MCF 10A (cell line): Measurements from ENCODE around the gene ADGRD1. TPM values are rescaled to one million over a fixed set of nuclear protein-coding genes. Genes with fewer than 3 reads are reported as not detected.

Source experiments
- BruUV-seq: library from RNA; stranded (reverse); fragments of 400-500 nt; replicated peaks from 2 replicates; lab custom pipeline; 2021; lab: Mats Ljungman, UMichigan
- CTCF ChIA-PET: fragments of 300-600 bp; sonication (Branson Sonifier 250); formaldehyde crosslinking; extraction: SDS; loops from one replicate; lab custom pipeline; 2021; ENCODE audit warnings: antibody characterized with exemption, inconsistent platforms; lab: Yijun Ruan, JAX
- POLR2A ChIA-PET: fragments of 300-600, 350-650 bp; sonication (Branson Sonifier 250); formaldehyde crosslinking; extraction: SDS; loops from one replicate; lab custom pipeline; 2020; ENCODE audit warnings: antibody characterized with exemption, inconsistent platforms; lab: Yijun Ruan, JAX
- DNase-seq: peaks from one replicate; pipeline ENCODE4 v3.0.0-alpha.2; 2018; ENCODE audit not compliant: unreplicated experiment
- H3K27ac Mint-ChIP-seq: one replicate; pipeline ENCODE4 v1.8.0; 2022; ENCODE audit warnings: mild to moderate bottlenecking, low read depth, mixed read lengths; ENCODE audit not compliant: unreplicated experiment
- H3K27me3 Mint-ChIP-seq: one replicate; pipeline ENCODE4 v1.8.0; 2022; ENCODE audit warnings: mixed read lengths; ENCODE audit not compliant: insufficient read depth, unreplicated experiment
- H3K36me3 Mint-ChIP-seq: one replicate; pipeline ENCODE4 v1.8.0; 2022; ENCODE audit warnings: mild to moderate bottlenecking, moderate library complexity, mixed read lengths; ENCODE audit not compliant: insufficient read depth, unreplicated experiment
- H3K4me1 Mint-ChIP-seq: one replicate; pipeline ENCODE4 v1.8.0; 2022; ENCODE audit warnings: mixed read lengths; ENCODE audit not compliant: insufficient read depth, unreplicated experiment
- H3K4me3 Mint-ChIP-seq: one replicate; pipeline ENCODE4 v1.8.0; 2022; ENCODE audit warnings: mild to moderate bottlenecking, moderate library complexity, mixed read lengths; ENCODE audit not compliant: unreplicated experiment
- H3K9me3 Mint-ChIP-seq: one replicate; pipeline ENCODE4 v1.8.0; 2022; ENCODE audit warnings: mixed read lengths; ENCODE audit not compliant: unreplicated experiment
- CTCF ChIP-seq: fragments of 200-600 bp; IDR thresholded peaks from one replicate; pipeline ENCODE4 v1.8.0; 2022; ENCODE audit warnings: antibody characterized with exemption, mild to moderate bottlenecking; ENCODE audit not compliant: unreplicated experiment
- intact Hi-C: fragments of 100-400 bp; cut with micrococcal nuclease; formaldehyde crosslinking; loops from 2 replicates; pipeline ENCODE4 v1.14.1; 2022
- total RNA-seq: library from RNA; stranded (reverse); gene quantifications from 2 replicates; pipeline ENCODE4 v1.2.3, GENCODE V29; 2022

ADGRD1 gene
- total RNA-seq, 1 experiment from 2014 or later, result 0.68 TPM

GRCh38 chr12:130948136-130948535 lies 5.6 kb upstream of the ADGRD1 start:
- H3K27ac Mint-ChIP-seq, result no peak overlapping the region
- ChIA-PET CTCF (interaction anchor here (0.8 to 1.0 kb wide), 2 partner anchors 20 to 33 kb away, joined by 4 read pairs; no protein-coding TSS in a partner anchor), POLR2A (no interaction called here)
- DNase-seq, result peak; percentile 25
- H3K4me3 Mint-ChIP-seq, result peak overlapping the region; percentile 50
- peaks cover 11% of the 10 kb centered on the region for H3K9me3 Mint-ChIP-seq
- H3K4me1 Mint-ChIP-seq, result peaks cover 14% of the 10 kb centered on the region
- intact Hi-C loops, result no loop called here
- no peaks in the 10 kb centered on the region for H3K36me3 Mint-ChIP-seq
- TF ChIP-seq CTCF, result no peak
- peaks cover 50% of the 10 kb centered on the region for H3K27me3 Mint-ChIP-seq
- no TSS peak for BruUV-seq

- ChIA-PET CTCF (interaction anchor here (0.6 kb wide), 1 partner anchor 201 kb away, joined by 3 read pairs; no protein-coding TSS in a partner anchor), POLR2A (no interaction called here)
- no peak for DNase-seq
- TF ChIP-seq CTCF, result no peak
- BruUV-seq, result no TSS peak
- Mint-ChIP-seq H3K4me1 (peaks cover 19% of the 10 kb centered on the region), H3K9me3 (peaks cover 11% of the 10 kb centered on the region), H3K36me3 (no peaks in the 10 kb centered on the region), H3K27ac (no peak overlapping the region), H3K4me3 (peak overlapping the region; percentile 50), H3K27me3 (peaks cover 56% of the 10 kb centered on the region)
- intact Hi-C loops, result no loop called here
These were observed 5.0 kb upstream of the ADGRD1 start for GRCh38 chr12:130948751-130949150.

- Mint-ChIP-seq H3K9me3 (peaks cover 11% of the 10 kb centered on the region), H3K27ac (no peak overlapping the region), H3K4me1 (peaks cover 22% of the 10 kb centered on the region), H3K4me3 (no peak overlapping the region), H3K27me3 (peaks cover 56% of the 10 kb centered on the region), H3K36me3 (peaks cover under 1% of the 10 kb centered on the region)
- CTCF ChIA-PET, result no interaction called here
- POLR2A ChIA-PET, result no interaction called here
- TF ChIP-seq CTCF, result no peak
- intact Hi-C loops, result no loop called here
- DNase-seq, result no peak
- BruUV-seq, result no TSS peak
These were observed 3.9 kb upstream of the ADGRD1 start for GRCh38 chr12:130949806-130950205.

GRCh38 chr12:130951636-130952035 lies 2.1 kb upstream of the ADGRD1 start:
- intact Hi-C loops, result no loop called here
- Mint-ChIP-seq H3K4me1 (peaks cover 14% of the 10 kb centered on the region), H3K4me3 (no peak overlapping the region), H3K27me3 (peaks cover 45% of the 10 kb centered on the region), H3K36me3 (peaks cover 4% of the 10 kb centered on the region), H3K27ac (no peak overlapping the region), H3K9me3 (no peaks in the 10 kb centered on the region)
- no peak for TF ChIP-seq CTCF
- CTCF ChIA-PET, result no interaction called here
- POLR2A ChIA-PET, result no interaction called here
- BruUV-seq, result no TSS peak
- no peak for DNase-seq
